ENCODE results near the gene PLXNA4.

DNA sequence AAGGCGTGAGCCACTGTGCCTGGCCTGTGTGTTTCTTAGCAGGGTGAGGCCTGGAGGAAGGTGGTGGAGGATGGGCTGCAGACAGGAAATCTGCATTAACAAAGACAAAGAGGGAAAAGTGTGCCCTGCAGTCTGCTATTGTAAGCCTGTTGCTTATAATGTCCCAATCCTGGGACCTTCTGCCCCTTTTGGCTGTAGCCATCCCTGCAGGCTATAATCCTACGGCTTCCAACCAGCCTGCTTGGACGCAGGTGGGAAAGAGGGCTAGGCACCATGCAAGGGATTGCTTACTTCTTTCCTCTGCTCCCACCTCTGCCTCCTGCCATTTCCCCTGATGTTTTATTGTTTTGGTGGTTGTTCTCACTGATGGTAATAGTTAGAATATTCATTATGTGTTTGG is 434.3 kb downstream of the PLXNA4 start:
- TF ChIP-seq CTCF (IDR thresholded peaks at IDR 0.05 in 4 of 5, conservative IDR thresholded peaks at IDR 0.05 in 1 of 5) (no peak), POLR2A (IDR thresholded peaks at IDR 0.05) (no peak)
